ENCODE measurements around the gene AFF3.

DNA sequence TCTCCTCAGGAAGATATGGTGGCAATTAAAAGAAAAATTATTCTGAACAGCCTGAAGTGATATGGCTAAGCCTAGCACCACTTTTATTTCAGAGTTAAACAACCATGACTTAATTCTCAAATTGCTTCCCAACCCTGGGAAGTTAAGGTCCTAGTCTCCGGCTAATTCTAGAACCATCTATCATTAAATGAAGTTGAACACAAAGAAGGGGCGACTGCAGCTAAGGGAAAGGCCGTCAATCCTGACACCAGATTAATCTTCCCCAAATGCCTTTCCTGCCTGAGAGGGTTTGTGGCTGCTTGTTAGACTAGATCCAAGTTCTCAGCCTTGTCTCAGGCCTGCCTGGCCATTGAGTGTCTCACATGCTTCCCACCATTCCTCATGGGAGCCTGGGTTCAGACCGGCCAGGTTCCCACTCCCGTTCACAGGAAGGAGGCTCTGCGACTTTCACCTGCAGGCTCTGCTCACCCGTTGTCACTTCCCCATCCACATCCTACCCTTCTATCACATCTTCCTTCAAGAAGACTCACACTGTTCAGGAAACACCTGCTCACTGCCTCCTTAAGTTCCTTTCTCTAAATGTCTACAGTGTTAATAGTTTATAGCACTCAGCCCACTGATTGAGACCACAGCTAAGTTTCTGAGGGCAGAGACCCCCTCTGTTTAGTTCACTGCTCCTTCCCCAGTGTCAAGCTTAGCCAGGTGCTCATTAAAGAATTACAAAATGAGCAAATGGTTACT is 369.6 kb downstream of the AFF3 start:
- TF ChIP-seq POLR2A (IDR thresholded peaks at IDR 0.05) = no peak
- TF ChIP-seq, protein P1, sequence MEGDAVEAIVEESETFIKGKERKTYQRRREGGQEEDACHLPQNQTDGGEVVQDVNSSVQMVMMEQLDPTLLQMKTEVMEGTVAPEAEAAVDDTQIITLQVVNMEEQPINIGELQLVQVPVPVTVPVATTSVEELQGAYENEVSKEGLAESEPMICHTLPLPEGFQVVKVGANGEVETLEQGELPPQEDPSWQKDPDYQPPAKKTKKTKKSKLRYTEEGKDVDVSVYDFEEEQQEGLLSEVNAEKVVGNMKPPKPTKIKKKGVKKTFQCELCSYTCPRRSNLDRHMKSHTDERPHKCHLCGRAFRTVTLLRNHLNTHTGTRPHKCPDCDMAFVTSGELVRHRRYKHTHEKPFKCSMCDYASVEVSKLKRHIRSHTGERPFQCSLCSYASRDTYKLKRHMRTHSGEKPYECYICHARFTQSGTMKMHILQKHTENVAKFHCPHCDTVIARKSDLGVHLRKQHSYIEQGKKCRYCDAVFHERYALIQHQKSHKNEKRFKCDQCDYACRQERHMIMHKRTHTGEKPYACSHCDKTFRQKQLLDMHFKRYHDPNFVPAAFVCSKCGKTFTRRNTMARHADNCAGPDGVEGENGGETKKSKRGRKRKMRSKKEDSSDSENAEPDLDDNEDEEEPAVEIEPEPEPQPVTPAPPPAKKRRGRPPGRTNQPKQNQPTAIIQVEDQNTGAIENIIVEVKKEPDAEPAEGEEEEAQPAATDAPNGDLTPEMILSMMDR (IDR thresholded peaks at IDR 0.05) = no peak
